Upper lobe of left lung (tissue), 4 donors: ENCODE data around the gene CCDC13.

Source experiments
- CTCF ChIP-seq, 6 experiments: fragments of 450-650 bp in 4 of 6; fragments of 200-600 bp in 2 of 6; sonication (generic) in 2 of 6; IDR thresholded peaks; one replicate each; pipeline ENCODE4 v1.5.1; 2016 to 2019; ENCODE audit warnings: antibody characterized with exemption in 6 of 6
- EP300 ChIP-seq, 4 donors: sonication (generic); formaldehyde crosslinking; IDR thresholded peaks; one replicate each; pipeline ENCODE4 v1.5.1; 2017; ENCODE audit warnings: antibody characterized with exemption in 4 of 4, control low read depth in 2 of 4
- POLR2A ChIP-seq, 4 donors: fragments of 450-650 bp; IDR thresholded peaks; one replicate each; pipeline ENCODE4 v1.5.1; 2016 to 2017; ENCODE audit warnings: antibody characterized with exemption in 4 of 4, mild to moderate bottlenecking in 2 of 4
- POLR2AphosphoS5 ChIP-seq, 2 donors: sonication (generic); formaldehyde crosslinking; IDR thresholded peaks; one replicate each; pipeline ENCODE4 v1.5.1; 2017; ENCODE audit warnings: antibody characterized with exemption in 2 of 2

GRCh38 chr3:42746455-42747450, 26.3 kb downstream of the CCDC13 start:
- TF ChIP-seq CTCF (IDR thresholded peaks at IDR 0.05) (no peak), EP300 (IDR thresholded peaks at IDR 0.05) (no peak), POLR2AphosphoS5 (IDR thresholded peaks at IDR 0.05) (no peak), POLR2A (IDR thresholded peaks at IDR 0.05) (no peak)
